ENCODE results near the gene JAKMIP1.
"Not testable (repeated sequence)": the region's sequence is repeated elsewhere in the genome, so short reads cannot be mapped to it uniquely, and the experiment has no call there.

JAKMIP1 gene

DNA sequence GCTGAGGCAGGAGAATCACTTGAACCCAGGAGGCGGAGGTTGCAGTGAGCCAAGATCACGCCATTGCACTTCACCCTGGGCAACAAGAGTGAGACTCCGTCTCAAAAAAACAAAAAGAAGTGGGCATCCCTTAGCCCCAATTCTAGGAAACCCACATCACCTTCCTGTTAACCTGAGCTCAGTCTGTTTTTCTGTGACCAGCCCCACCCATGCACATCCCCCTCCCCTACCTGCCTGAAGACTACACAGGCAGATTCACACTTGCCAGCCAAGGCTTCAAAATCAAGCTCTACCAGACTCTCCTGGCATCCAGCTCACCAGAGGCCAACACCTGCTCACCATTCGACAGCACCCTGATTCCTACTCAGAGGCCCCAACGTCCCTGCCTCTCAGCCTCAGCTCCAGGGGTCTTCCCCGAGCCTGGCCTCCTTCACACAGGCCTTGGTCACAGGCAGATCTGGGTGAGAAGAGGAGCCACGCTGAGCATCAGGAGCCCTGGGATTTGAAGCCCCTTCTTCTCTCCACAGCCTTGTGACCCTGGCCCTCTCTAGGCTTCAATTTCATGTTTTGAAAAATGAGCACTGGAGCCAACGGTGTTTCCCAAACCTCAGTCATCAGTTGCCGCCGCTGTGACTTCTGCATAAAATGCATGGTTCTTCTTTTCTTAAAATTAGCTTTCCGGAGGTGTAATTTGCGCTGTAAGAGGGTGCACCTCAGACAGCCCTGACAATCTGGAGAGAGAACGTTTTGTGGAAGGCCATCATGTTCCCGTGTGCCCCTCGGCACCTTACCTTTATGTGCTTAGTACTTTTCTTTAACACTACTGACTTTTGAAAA is 47.3 kb downstream of the JAKMIP1 start:
- Histone ChIP-seq H2AFZ (ENCODE audit: low read depth, low read length) (no peak overlapping the region), H3K4me3 (ENCODE audit: low read length) (no peak overlapping the region), H3K4me1 (ENCODE audit: insufficient read depth, low read length) (no peaks in the 10 kb centered on the region), H3K36me3 (ENCODE audit: insufficient read depth, low read length) (no peaks in the 10 kb centered on the region), H3K9me3 (ENCODE audit: low read length) (no peaks in the 10 kb centered on the region), H3K27me3 (ENCODE audit: insufficient read depth, low read length) (peaks cover 31% of the 10 kb centered on the region)

DNA sequence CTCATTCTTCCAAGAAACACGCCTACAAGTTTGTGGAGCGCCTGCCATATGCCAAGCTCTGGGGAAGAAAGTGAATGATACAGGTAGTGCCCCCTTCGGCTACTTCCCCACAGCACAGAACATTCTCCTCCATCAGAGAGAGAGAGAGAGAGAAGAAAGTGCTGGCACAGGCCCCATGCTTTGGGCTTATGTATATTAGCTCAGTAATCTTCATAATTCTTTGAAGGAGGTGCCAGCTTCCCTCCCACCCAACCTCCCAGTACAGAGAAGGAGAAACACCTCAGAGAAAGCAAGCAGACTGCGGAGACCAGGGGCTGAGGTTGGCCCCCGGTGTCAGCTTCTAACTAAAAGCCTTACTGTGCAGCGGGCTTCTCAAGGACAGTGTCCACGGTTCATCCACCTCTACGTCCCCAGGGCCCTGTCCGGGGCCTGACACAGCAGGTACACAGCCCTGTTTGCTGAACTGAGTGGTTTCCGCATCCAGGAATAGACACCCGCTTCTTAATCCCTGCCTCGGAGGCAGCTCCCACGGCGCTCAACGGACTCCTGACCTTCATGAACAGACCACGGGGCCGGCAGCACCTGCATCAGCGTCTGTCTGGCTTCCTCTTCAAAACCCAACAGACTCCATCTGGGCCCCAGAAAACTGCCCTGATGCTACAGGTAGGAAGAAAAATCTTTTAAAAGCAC is 50.2 kb downstream of the JAKMIP1 start:
- Histone ChIP-seq H3K27me3 (ENCODE audit: insufficient read depth, low read length) (peaks cover 24% of the 10 kb centered on the region), H3K9me3 (ENCODE audit: low read length) (no peaks in the 10 kb centered on the region), H3K4me1 (ENCODE audit: insufficient read depth, low read length) (no peaks in the 10 kb centered on the region), H3K36me3 (ENCODE audit: insufficient read depth, low read length) (no peaks in the 10 kb centered on the region), H2AFZ (ENCODE audit: low read depth, low read length) (no peak overlapping the region), H3K4me3 (ENCODE audit: low read length) (no peak overlapping the region)

DNA sequence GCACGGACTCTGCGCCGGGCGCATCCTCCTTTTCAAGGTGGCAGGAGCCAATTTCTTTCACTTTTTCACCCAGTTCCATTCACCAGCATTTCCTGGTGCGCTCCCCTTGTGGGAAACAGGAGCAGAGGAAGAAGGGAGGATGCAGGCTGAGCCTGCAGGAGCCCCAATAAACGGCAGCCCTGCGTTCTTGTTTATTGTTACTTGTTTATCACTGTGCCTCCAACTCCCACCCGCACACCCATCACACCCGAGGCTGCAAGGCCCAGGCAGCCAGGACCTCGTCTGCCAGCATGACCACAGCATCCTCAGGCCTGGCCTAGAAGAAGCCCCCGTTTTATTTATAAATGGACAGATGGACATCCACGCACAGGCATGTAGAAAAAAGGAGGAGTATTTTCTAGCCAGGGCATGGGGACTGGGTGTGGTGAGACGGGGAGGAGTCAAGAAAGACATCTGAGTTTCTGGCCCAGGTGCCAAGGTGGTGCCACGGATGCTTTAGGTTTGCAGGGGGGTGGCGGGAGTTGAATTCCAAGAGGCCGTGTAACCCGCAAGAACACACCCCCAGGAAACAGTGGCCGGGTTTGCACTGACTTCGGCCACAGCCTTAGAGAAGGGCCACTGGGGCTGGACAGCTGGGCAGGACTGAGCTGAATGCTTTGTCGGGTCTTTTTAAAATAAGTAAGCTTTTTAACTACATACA is 51.7 kb downstream of the JAKMIP1 start:
- no peak overlapping the region for H2AFZ ChIP-seq (ENCODE audit: low read depth, low read length)
- H3K9me3 ChIP-seq (ENCODE audit: low read length): no peaks in the 10 kb centered on the region
- H3K4me3 ChIP-seq (ENCODE audit: low read length): no peak overlapping the region
- H3K36me3 ChIP-seq (ENCODE audit: insufficient read depth, low read length): no peaks in the 10 kb centered on the region
- no peaks in the 10 kb centered on the region for H3K4me1 ChIP-seq (ENCODE audit: insufficient read depth, low read length)
- H3K27me3 ChIP-seq (ENCODE audit: insufficient read depth, low read length): peaks cover 13% of the 10 kb centered on the region

DNA sequence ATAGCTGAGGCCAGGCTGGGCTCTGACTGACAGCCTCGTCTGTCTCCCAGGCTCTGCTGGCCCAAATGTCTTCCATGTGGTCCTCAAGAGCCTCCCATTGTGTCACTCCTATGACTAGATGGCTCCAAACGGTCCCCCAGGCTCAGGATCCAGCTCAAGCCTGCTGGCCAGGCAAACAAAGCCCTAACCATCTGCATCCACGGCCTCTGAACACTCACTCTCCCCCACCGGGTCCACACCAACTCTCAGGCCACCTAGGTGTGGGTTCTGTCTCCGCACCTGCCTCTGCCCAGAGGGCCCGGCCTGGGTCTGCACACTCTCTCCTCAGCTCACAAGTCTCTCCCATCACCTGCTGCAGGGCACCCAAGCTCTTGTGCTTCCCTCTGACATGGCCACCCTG is 52.9 kb downstream of the JAKMIP1 start:
- H3K4me3 ChIP-seq (ENCODE audit: low read length): no peak overlapping the region
- no peaks in the 10 kb centered on the region for H3K4me1 ChIP-seq (ENCODE audit: insufficient read depth, low read length)
- H3K36me3 ChIP-seq (ENCODE audit: insufficient read depth, low read length): no peaks in the 10 kb centered on the region
- no peak overlapping the region for H2AFZ ChIP-seq (ENCODE audit: low read depth, low read length)
- H3K27me3 ChIP-seq (ENCODE audit: insufficient read depth, low read length): peaks cover 12% of the 10 kb centered on the region
- no peaks in the 10 kb centered on the region for H3K9me3 ChIP-seq (ENCODE audit: low read length)

DNA sequence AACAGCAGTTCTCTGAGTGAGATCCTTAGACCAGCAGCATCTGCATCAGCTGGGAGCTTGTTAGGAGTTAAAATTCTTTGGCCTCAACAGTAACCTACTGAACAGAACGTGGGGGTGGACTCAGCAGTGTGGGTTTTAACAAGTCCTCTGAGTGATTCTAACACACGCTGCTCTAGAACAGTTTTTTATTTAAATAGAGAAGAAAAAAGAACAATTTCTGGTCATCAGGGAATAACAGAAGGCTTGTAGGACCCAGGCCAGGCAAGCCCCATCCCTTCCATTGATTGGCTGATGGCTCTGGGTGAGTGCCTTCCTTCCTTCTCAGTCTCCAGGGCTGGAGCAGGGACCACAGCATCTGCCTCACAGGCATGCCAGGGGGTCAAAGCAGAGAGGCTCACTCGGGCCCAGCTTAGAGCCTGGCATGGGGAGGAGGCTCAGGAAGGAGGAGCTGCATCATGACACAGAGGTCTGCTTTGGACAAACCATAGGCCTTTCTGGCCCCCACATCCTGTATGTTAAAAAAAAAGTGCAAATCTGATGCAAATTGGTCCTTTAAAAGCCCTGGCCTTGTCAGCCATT is 56.7 kb downstream of the JAKMIP1 start:
- no peaks in the 10 kb centered on the region for H3K4me1 ChIP-seq (ENCODE audit: insufficient read depth, low read length)
- no peaks in the 10 kb centered on the region for H3K36me3 ChIP-seq (ENCODE audit: insufficient read depth, low read length)
- H3K4me3 ChIP-seq (ENCODE audit: low read length): no peak overlapping the region
- no peaks in the 10 kb centered on the region for H3K9me3 ChIP-seq (ENCODE audit: low read length)
- peaks cover 4% of the 10 kb centered on the region for H3K27me3 ChIP-seq (ENCODE audit: insufficient read depth, low read length)
- no peak overlapping the region for H2AFZ ChIP-seq (ENCODE audit: low read depth, low read length)

DNA sequence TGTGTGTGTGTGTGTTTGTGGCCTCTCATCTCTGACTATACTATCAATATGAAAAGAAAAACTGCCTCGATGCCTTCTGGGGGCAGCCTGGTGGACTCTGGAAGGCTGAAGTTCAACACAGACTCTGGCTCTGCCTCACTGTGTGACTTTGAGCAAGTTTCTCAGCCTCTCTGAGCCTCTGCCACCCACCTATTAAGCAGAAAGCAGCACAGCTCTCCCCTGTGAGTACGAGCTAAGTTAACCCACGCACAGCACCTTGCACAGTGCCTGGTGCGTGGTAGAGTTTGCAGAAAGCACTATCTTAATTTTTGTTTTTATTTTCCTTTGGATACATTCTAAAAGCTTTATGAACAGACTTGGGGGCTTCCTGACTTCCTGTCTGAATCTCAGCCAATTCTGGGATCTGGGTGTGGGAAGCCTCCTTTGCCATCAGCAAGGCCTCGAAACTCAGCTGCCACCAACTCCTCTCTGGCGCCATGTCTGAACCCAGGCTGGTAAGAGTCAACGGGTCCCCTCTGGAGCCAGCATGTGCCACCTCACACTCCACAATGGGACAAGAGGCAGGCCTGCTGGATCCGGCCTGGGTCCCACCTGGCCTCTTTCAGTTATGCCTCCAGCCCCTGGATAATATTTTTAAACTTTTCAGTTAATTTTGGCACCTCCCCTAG is 57.3 kb downstream of the JAKMIP1 start:
- Histone ChIP-seq H3K4me3 (ENCODE audit: low read length) (no peak overlapping the region), H3K4me1 (ENCODE audit: insufficient read depth, low read length) (no peaks in the 10 kb centered on the region), H3K36me3 (ENCODE audit: insufficient read depth, low read length) (no peaks in the 10 kb centered on the region), H3K9me3 (ENCODE audit: low read length) (no peaks in the 10 kb centered on the region), H2AFZ (ENCODE audit: low read depth, low read length) (no peak overlapping the region), H3K27me3 (ENCODE audit: insufficient read depth, low read length) (peaks cover 4% of the 10 kb centered on the region)

DNA sequence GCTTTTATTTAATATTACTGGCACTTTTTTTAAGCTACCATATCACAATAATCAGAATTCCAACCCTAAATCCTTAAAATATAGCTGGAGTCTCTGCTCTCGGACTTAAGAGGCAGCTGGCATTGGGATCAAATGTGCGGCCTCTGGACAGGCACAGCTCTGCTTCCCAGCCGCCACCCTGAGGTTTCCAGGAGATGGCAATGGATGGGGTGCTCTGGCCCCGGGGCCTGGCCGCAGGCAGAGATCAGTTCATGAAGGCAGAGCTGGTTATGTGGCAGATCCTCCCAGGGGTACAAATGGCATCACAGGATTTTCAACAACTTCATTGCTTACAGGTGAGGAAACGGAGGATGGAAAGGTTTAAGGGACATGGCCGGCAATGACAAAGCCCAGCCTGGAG is 57.8 kb downstream of the JAKMIP1 start:
- H3K9me3 ChIP-seq (ENCODE audit: low read length): no peaks in the 10 kb centered on the region
- no peaks in the 10 kb centered on the region for H3K36me3 ChIP-seq (ENCODE audit: insufficient read depth, low read length)
- H2AFZ ChIP-seq (ENCODE audit: low read depth, low read length): no peak overlapping the region
- H3K4me3 ChIP-seq (ENCODE audit: low read length): no peak overlapping the region
- H3K27me3 ChIP-seq (ENCODE audit: insufficient read depth, low read length): peaks cover 4% of the 10 kb centered on the region
- H3K4me1 ChIP-seq (ENCODE audit: insufficient read depth, low read length): no peaks in the 10 kb centered on the region

DNA sequence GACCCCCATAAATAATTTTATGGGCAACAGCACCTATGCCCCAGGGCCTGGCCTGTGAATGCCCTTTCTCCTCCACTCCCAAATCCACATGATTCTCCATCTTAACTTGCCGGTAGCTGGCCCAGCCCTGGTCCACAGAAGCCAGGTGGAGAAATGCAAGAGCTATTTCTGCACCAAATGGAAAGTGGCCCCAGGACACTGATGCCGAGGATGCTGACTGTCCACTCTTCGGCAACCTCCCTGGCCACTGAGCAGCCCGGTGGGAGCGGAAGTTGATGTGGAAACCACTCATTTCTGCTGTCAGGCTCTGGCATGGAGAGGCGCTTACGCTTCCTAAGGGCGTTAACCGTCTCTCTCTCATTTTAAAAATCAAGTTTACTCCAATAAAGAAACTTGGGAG is 58.8 kb downstream of the JAKMIP1 start:
- Histone ChIP-seq H3K4me1 (ENCODE audit: insufficient read depth, low read length) (no peaks in the 10 kb centered on the region), H3K36me3 (ENCODE audit: insufficient read depth, low read length) (no peaks in the 10 kb centered on the region), H3K4me3 (ENCODE audit: low read length) (no peak overlapping the region)

DNA sequence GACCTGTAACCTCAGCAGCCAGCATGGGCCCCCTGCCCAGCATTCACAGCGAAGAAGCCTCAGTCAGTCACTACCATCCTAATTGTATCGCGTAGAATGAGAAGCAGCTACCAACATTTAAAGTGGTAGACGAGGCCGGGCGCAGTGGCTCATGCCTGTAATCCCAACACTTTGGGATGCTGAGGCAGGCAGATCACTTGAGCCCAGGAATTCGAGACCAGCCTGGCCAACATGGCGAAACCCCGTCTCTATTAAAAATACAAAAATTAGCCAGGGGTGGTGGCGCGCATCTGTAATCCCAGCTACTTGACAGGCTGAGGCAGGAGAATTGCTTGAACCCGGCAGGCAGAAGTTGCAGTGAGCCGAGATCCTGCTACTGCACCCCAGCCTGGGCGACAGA is 59.3 kb downstream of the JAKMIP1 start:
- H3K36me3 ChIP-seq (ENCODE audit: insufficient read depth, low read length); H2AFZ ChIP-seq (ENCODE audit: low read depth, low read length); H3K9me3 ChIP-seq (ENCODE audit: low read length); H3K4me3 ChIP-seq (ENCODE audit: low read length); H3K27me3 ChIP-seq (ENCODE audit: insufficient read depth, low read length); H3K4me1 ChIP-seq (ENCODE audit: insufficient read depth, low read length): not testable (repeated sequence)

More for the DNA sequence above, 58.8 kb downstream of the JAKMIP1 start:
- Histone ChIP-seq H3K27me3 (ENCODE audit: insufficient read depth, low read length) (peaks cover 4% of the 10 kb centered on the region), H2AFZ (ENCODE audit: low read depth, low read length) (no peak overlapping the region), H3K9me3 (ENCODE audit: low read length) (no peaks in the 10 kb centered on the region)

DNA sequence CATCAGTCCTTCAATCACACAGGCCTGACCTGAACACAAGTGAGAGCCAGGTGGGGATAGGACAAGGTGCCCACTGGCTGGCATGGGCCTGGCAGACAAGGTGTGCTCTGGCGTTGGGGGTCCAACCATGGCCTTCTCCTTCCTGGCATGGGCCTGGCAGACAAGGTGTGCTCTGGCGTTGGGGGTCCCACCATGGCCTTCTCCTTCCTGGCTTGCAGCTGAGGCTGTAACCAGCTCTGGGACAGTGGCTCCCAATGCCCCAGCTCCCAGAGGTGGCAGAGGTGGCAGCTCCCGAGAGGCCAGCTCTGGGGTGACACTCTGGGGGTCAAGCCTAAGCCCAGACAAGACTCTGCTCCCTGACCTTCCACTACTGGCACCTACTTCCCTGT is 62.6 kb downstream of the JAKMIP1 start:
- H3K4me1 ChIP-seq (ENCODE audit: insufficient read depth, low read length): no peaks in the 10 kb centered on the region
- peaks cover 3% of the 10 kb centered on the region for H3K9me3 ChIP-seq (ENCODE audit: low read length)
- H3K36me3 ChIP-seq (ENCODE audit: insufficient read depth, low read length): no peaks in the 10 kb centered on the region
- peaks cover 4% of the 10 kb centered on the region for H3K27me3 ChIP-seq (ENCODE audit: insufficient read depth, low read length)
- no peak overlapping the region for H2AFZ ChIP-seq (ENCODE audit: low read depth, low read length)
- H3K4me3 ChIP-seq (ENCODE audit: low read length): no peak overlapping the region

DNA sequence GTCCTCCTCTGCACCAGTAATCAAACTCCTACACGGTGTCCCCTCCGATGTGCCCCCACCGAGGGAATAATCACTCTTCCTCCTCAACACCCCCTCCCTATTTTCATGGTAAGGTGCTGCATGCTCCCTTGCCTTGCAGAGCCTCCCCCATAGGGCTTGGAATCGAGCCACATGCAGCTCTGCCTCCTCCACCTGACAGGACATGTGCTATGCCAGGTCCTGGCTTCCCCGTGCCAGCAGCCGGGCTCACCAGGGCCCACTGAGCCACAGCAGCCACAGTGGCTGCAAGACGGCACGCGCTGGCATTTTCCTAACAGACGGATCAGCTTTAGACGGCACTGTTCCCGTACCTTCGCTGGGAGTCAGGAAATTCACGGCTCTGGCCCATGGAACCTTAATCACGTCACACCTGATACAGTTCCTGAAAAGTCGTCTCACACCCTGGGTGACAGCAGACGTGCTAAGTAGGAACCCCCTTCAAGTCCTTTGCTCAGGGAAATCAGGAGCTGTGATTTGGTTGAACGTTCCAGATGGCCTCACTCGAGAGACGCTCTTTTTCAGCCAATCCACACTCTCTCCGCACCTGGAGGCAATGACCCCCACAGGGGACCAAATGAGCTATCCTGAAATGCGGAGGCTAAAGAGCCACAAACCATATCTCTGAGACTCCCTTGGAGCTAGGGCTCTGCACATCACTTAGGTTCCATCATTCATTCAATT is 63.2 kb downstream of the JAKMIP1 start:
- no peaks in the 10 kb centered on the region for H3K4me1 ChIP-seq (ENCODE audit: insufficient read depth, low read length)
- H3K27me3 ChIP-seq (ENCODE audit: insufficient read depth, low read length): peaks cover 2% of the 10 kb centered on the region
- H3K36me3 ChIP-seq (ENCODE audit: insufficient read depth, low read length): no peaks in the 10 kb centered on the region
- peaks cover 3% of the 10 kb centered on the region for H3K9me3 ChIP-seq (ENCODE audit: low read length)
- no peak overlapping the region for H2AFZ ChIP-seq (ENCODE audit: low read depth, low read length)
- H3K4me3 ChIP-seq (ENCODE audit: low read length): no peak overlapping the region

DNA sequence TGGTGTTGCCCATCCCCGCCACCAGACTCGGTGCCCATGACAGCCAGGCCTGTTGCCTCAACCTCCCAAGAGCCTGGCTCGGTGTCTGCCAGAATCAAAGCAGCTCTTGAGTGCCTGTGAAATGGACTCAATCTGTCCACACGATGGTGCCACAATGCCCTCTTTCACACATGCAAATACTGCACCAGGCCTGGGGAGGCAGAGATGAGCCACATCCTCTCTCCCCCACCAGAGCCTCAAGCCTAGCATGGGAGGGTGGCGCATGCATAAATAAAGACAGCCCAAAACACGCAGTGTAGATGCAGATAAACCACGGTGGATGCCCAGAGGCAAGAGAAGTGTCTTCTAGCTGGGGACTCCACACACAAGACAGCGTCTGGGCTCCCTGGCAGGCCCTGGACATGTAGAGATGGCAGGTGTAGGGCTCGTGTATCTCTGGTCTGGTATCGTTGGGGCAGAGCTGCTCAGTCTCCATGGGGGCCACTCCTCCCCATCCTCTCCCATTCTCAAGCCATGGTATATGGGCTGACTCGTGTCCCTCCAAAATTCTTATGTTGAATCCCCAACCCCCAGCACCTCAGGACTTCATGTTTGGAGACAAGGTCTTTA is 65.6 kb downstream of the JAKMIP1 start:
- no peaks in the 10 kb centered on the region for H3K4me1 ChIP-seq (ENCODE audit: insufficient read depth, low read length)
- peaks cover 3% of the 10 kb centered on the region for H3K9me3 ChIP-seq (ENCODE audit: low read length)
- H3K36me3 ChIP-seq (ENCODE audit: insufficient read depth, low read length): no peaks in the 10 kb centered on the region
- H3K27me3 ChIP-seq (ENCODE audit: insufficient read depth, low read length): no peaks in the 10 kb centered on the region
- no peak overlapping the region for H3K4me3 ChIP-seq (ENCODE audit: low read length)
- no peak overlapping the region for H2AFZ ChIP-seq (ENCODE audit: low read depth, low read length)
